K562 (cell line): Measurements from ENCODE around the gene RNF181. TPM values are rescaled to one million over a fixed set of nuclear protein-coding genes. Genes with fewer than 3 reads are reported as not detected.

Source experiments
- CC2D1A ChIP-seq: fragments of 450-650 bp; IDR thresholded peaks from 2 replicates; pipeline ENCODE4 v1.6.1; 2017; ENCODE audit warnings: mild to moderate bottlenecking
- CUX1 ChIP-seq: fragments of 200-800 bp; sonication (Bioruptor generic); IDR thresholded peaks from 2 replicates; pipeline ENCODE4 v1.6.1; 2016; ENCODE audit warnings: missing genetic modification characterization, missing compliant biosample characterization
- ERF ChIP-seq: fragments of 450-650 bp; formaldehyde crosslinking; IDR thresholded peaks from 2 replicates; pipeline ENCODE4 v1.4.0; 2020; ENCODE audit warnings: mild to moderate bottlenecking, mixed read lengths
- ETS1 ChIP-seq: conservative IDR thresholded peaks from 2 replicates; pipeline ENCODE4 v1.6.1; 2011; ENCODE audit warnings: low read depth, mild to moderate bottlenecking, low read length; ENCODE audit not compliant: control insufficient read depth
- FIP1L1 ChIP-seq: fragments of 200-400 bp; formaldehyde crosslinking; IDR thresholded peaks from 2 replicates; pipeline ENCODE4 v1.6.1; 2018; ENCODE audit warnings: mild to moderate bottlenecking, low read depth, low read length; ENCODE audit not compliant: poor library complexity, severe bottlenecking
- FOXK2 ChIP-seq, 2 experiments: fragments of 450-650 bp; IDR thresholded peaks in 1 of 2; conservative IDR thresholded peaks in 1 of 2; 2 replicates each; pipeline ENCODE4 v1.6.1; 2016; ENCODE audit warnings: low read depth in 2 of 2, mild to moderate bottlenecking in 1 of 2
- GABPA ChIP-seq: fragments of 200-800 bp; sonication (Bioruptor generic); conservative IDR thresholded peaks from 2 replicates; pipeline ENCODE4 v1.6.1; 2016; ENCODE audit warnings: low read depth, missing genetic modification characterization, missing compliant biosample characterization
- GTF2F1 ChIP-seq: IDR thresholded peaks from 2 replicates; pipeline ENCODE4 v1.6.1; 2011; ENCODE audit warnings: low read depth, low read length, improper control_type of control experiment
- HDGF ChIP-seq: fragments of 450-650 bp; IDR thresholded peaks from 2 replicates; pipeline ENCODE4 v1.6.1; 2016
- HMGXB4 ChIP-seq: sonication (generic); formaldehyde crosslinking; IDR thresholded peaks from 2 replicates; pipeline ENCODE4 v1.8.1; 2023; ENCODE audit warnings: mild to moderate bottlenecking, missing genetic modification reagents
- MITF ChIP-seq: IDR thresholded peaks from 2 replicates; pipeline ENCODE4 v1.6.1; 2014; ENCODE audit warnings: antibody characterized with exemption
- NR2F6 ChIP-seq: fragments of 450-650 bp; formaldehyde crosslinking; IDR thresholded peaks from 2 replicates; pipeline ENCODE4 v1.4.0; 2020; ENCODE audit warnings: mild to moderate bottlenecking
- SPI1 ChIP-seq: IDR thresholded peaks from 2 replicates; pipeline ENCODE4 v1.6.1; 2011; ENCODE audit warnings: low read depth, low read length, control low read depth, borderline replicate concordance
- TAF1 ChIP-seq: IDR thresholded peaks from 2 replicates; pipeline ENCODE4 v1.6.1; 2011; ENCODE audit warnings: mild to moderate bottlenecking, low read length, moderate library complexity; ENCODE audit not compliant: insufficient read depth, control insufficient read depth, severe bottlenecking; ENCODE audit errors: extremely low read depth
- ZNF511 ChIP-seq: sonication (generic); formaldehyde crosslinking; IDR thresholded peaks from 2 replicates; pipeline ENCODE4 v1.8.0; 2022; ENCODE audit warnings: mild to moderate bottlenecking, missing genetic modification reagents
- ZNF644 ChIP-seq: fragments of 200-800 bp; sonication (Bioruptor generic); IDR thresholded peaks from 2 replicates; pipeline ENCODE4 v1.6.1; 2016; ENCODE audit warnings: low read depth, missing genetic modification characterization, missing compliant biosample characterization
- polyA plus RNA-seq, 8 experiments: library from polyadenylated mRNA; depleted of rRNA in 4 of 8; stranded (reverse) in 5 of 8; unstranded in 3 of 8; fragments of >200 nt; fragmentation: Nextera tagmentation in 2 of 8; fragmentation: Illumina TruSeq in 1 of 8; extraction: Ambion mirVana in 2 of 8; extraction: Trizol in 1 of 8; gene quantifications; 2 replicates each; pipeline versions ENCODE4 v1.2.1 to v1.2.3, GENCODE V29; 2011 to 2014; ENCODE audit warnings: inconsistent platforms in 1 of 8, missing spikeins in 1 of 8
- total RNA-seq, 7 experiments: library from RNA; depleted of rRNA in 6 of 7; stranded (reverse); fragments of >200 nt in 6 of 7; fragmentation: Illumina TruSeq in 2 of 7; extraction: Trizol in 2 of 7; gene quantifications; 2 replicates each; pipeline versions ENCODE4 v1.2.1 to v1.2.3, GENCODE V29; 2011 to 2021; ENCODE audit warnings: low replicate concordance in 1 of 7

The RNF181 gene
- total and polyA plus RNA-seq, 9 of the 15 experiments (the other 6 are each of a cell fraction or from before 2014, with no cell fraction given): 139 to 492 (median 253) TPM

GRCh38 chr2:85577386-85578242, 17.9 kb upstream of the RNF181 start, which contains the start of gene VAMP8 (continued):
- TF ChIP-seq CUX1: no peak
- TF ChIP-seq TAF1: peak; percentile 78
- no peak for TF ChIP-seq NR2F6
- no peak for TF ChIP-seq GTF2F1
- 0 out of 2 replicates have a peak, but pooled peaks have one; percentile 53 for TF ChIP-seq HDGF
- TF ChIP-seq CC2D1A: no peak
- no peak for TF ChIP-seq ZNF511 (CRISPR knock-in tag)
- 0 out of 4 replicates have a peak, but pooled peaks have one; percentile 20 to 47 for TF ChIP-seq FOXK2 (conservative IDR thresholded peaks at IDR 0.05 in 1 of 2, IDR thresholded peaks at IDR 0.05 in 1 of 2; ENCODE audit: low read depth in 2 of 2)
- no peak for TF ChIP-seq FIP1L1
- TF ChIP-seq ETS1: peak; percentile 72
- no peak for TF ChIP-seq MITF
- TF ChIP-seq HMGXB4 (CRISPR knock-in tag): no peak
- TF ChIP-seq GABPA (tag): peak; percentile 47
- TF ChIP-seq ERF (CRISPR knock-in tag): 0 out of 2 replicates have a peak, but pooled peaks have one; percentile 39
- peak; percentile 71 for TF ChIP-seq SPI1
- peak; percentile 26; the same call in 1 of the 2 replicates for TF ChIP-seq ZNF644 (tag)
